Progenitor cell of endocrine pancreas (in vitro differentiated cells): ENCODE measurements around the gene CDH16. TPM values are rescaled to one million over a fixed set of nuclear protein-coding genes. Genes with fewer than 3 reads are reported as not detected.

Source experiments
- DNase-seq: peaks from one replicate; pipeline ENCODE4 v3.0.0; 2021; ENCODE audit warnings: low spot score; ENCODE audit not compliant: unreplicated experiment
- H3K27ac Mint-ChIP-seq: 2 replicates; pipeline ENCODE4 v1.8.0; 2021; ENCODE audit warnings: mild to moderate bottlenecking, moderate library complexity, mixed read lengths
- H3K27me3 Mint-ChIP-seq: 2 replicates; pipeline ENCODE4 v1.8.0; 2021; ENCODE audit warnings: mixed read lengths
- H3K36me3 Mint-ChIP-seq: 2 replicates; pipeline ENCODE4 v1.8.0; 2022; ENCODE audit warnings: mixed read lengths; ENCODE audit not compliant: insufficient read depth
- H3K4me1 Mint-ChIP-seq: 2 replicates; pipeline ENCODE4 v1.8.0; 2021; ENCODE audit warnings: low read depth, mixed read lengths
- H3K4me3 Mint-ChIP-seq: 2 replicates; pipeline ENCODE4 v1.8.0; 2021; ENCODE audit warnings: low read depth, mild to moderate bottlenecking, moderate library complexity, mixed read lengths
- H3K9me3 Mint-ChIP-seq: 2 replicates; pipeline ENCODE4 v1.8.0; 2021; ENCODE audit warnings: low read depth, mixed read lengths
- total RNA-seq: library from RNA; stranded (reverse); gene quantifications from 2 replicates; pipeline ENCODE4 v1.2.1, GENCODE V29; 2021
- TF ChIP-seq, protein P1 (sequence below): fragments of 200-600 bp; sonication (generic); IDR thresholded peaks from one replicate; pipeline ENCODE4 v1.5.0; 2021; ENCODE audit warnings: antibody characterized with exemption, mild to moderate bottlenecking; ENCODE audit not compliant: unreplicated experiment

The CDH16 gene
- total RNA-seq, 1 donor from 2014 or later, result not detected

DNA sequence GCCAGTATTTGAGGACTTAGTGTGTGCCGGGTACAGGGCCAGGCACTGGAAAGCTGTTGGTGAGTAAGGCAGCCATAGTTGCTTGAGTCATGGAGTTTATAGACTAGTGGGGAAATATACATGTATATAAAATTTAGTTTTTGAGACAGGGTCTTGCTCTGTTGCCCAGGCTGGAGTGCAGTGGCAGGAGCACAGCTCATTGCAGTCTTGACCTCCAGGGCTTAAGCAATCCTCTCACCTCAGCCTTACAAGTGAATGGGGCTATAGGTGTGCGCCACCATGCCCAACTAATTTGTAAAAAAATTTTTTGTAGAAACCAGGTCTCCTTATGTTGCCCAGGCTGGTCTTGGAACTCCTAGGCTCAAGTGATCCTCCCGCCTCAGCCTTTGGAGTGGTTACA, 36.0 kb downstream of the CDH16 start:
- Mint-ChIP-seq H3K27ac (no peak overlapping the region), H3K4me3 (no peak overlapping the region), H3K27me3 (peaks cover 12% of the 10 kb centered on the region), H3K4me1 (peaks cover 6% of the 10 kb centered on the region), H3K36me3 (peaks cover 4% of the 10 kb centered on the region), H3K9me3 (no peaks in the 10 kb centered on the region)
- no peak for DNase-seq
- TF ChIP-seq, protein P1, sequence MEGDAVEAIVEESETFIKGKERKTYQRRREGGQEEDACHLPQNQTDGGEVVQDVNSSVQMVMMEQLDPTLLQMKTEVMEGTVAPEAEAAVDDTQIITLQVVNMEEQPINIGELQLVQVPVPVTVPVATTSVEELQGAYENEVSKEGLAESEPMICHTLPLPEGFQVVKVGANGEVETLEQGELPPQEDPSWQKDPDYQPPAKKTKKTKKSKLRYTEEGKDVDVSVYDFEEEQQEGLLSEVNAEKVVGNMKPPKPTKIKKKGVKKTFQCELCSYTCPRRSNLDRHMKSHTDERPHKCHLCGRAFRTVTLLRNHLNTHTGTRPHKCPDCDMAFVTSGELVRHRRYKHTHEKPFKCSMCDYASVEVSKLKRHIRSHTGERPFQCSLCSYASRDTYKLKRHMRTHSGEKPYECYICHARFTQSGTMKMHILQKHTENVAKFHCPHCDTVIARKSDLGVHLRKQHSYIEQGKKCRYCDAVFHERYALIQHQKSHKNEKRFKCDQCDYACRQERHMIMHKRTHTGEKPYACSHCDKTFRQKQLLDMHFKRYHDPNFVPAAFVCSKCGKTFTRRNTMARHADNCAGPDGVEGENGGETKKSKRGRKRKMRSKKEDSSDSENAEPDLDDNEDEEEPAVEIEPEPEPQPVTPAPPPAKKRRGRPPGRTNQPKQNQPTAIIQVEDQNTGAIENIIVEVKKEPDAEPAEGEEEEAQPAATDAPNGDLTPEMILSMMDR, result no peak

DNA sequence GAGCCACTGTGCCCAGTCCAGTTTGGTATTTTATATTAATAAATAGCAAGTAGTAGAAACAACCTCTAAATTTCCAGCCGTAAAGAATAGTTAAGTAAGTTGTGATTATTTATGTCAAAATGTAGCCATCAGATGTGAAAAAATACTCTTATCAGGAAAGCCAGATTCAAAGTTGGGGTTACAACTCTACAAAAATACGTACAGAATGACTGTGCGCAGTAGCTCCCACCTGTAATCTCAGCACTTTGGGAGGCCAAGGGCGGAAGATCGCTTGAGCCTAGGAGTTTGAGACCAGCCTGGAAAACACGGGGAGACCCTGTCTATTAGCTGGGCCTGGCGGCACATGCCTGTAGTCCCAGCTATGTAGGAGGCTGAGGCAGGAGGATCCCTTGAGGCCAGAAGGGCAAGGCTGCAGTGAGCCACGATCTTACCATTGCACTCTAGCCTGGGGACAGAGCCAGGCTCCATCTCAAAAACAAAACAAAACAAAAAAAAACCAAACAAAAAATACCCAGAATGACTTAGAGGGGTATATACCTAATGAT, 36.6 kb downstream of the CDH16 start:
- Mint-ChIP-seq H3K27me3 (peaks cover 12% of the 10 kb centered on the region), H3K9me3 (no peaks in the 10 kb centered on the region), H3K27ac (no peak overlapping the region), H3K4me1 (peaks cover 6% of the 10 kb centered on the region), H3K4me3 (peak overlapping the region; percentile 49), H3K36me3 (peaks cover 4% of the 10 kb centered on the region)
- DNase-seq, result no peak
- TF ChIP-seq, protein P1, result no peak

DNA sequence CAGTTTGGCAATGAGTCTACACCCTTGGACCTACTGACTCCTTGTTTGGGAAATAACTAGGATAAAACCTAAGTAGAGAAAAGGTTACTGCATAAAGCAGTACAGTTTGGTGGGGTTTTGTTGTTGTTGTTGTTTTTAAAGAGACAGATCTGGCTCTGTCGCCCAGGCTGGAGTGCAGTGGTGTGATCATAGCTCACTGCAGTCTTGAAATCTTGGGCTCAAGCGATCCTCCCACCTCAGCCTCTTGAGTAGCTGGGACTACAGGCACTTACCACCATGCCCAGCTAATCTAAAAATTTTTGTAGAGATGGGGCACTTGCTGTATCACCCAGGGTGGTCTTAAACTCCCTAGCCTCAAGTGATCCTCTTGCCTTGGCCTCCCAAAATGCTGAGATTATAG, 37.1 kb downstream of the CDH16 start:
- H3K4me1 Mint-ChIP-seq, result peaks cover 6% of the 10 kb centered on the region
- H3K27me3 Mint-ChIP-seq, result peaks cover 12% of the 10 kb centered on the region
- DNase-seq, result no peak
- H3K4me3 Mint-ChIP-seq, result peak overlapping the region; percentile 49
- H3K36me3 Mint-ChIP-seq, result peaks cover 4% of the 10 kb centered on the region
- H3K9me3 Mint-ChIP-seq, result no peaks in the 10 kb centered on the region
- no peak overlapping the region for H3K27ac Mint-ChIP-seq
- TF ChIP-seq, protein P1, result no peak

DNA sequence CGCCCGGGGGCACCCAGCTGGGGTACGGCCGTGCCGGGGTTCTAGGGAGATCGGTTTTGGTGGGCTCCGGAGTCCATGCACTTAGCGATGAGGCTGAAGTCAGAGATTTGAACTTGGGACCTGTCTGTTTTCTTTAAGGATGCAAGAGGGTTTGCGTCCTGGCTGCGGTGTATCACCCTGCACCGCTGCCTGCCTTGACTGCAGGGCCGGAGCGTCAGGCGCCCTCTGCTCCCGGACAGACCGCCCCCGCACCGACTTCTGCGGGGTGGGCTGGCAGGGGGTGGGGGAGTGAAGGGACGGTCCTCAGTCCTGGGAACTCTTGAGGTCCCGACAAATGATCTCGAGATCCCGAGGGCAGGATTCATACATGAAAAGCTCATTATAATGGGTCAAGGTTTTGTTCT, 37.7 kb downstream of the CDH16 start:
- H3K4me3 Mint-ChIP-seq, result peak overlapping the region; percentile 89
- peaks cover 14% of the 10 kb centered on the region for H3K27me3 Mint-ChIP-seq
- H3K27ac Mint-ChIP-seq, result no peak overlapping the region
- no peak for DNase-seq
- peaks cover 4% of the 10 kb centered on the region for H3K36me3 Mint-ChIP-seq
- H3K4me1 Mint-ChIP-seq, result peaks cover 6% of the 10 kb centered on the region
- no peaks in the 10 kb centered on the region for H3K9me3 Mint-ChIP-seq
- TF ChIP-seq, protein P1, result no peak

DNA sequence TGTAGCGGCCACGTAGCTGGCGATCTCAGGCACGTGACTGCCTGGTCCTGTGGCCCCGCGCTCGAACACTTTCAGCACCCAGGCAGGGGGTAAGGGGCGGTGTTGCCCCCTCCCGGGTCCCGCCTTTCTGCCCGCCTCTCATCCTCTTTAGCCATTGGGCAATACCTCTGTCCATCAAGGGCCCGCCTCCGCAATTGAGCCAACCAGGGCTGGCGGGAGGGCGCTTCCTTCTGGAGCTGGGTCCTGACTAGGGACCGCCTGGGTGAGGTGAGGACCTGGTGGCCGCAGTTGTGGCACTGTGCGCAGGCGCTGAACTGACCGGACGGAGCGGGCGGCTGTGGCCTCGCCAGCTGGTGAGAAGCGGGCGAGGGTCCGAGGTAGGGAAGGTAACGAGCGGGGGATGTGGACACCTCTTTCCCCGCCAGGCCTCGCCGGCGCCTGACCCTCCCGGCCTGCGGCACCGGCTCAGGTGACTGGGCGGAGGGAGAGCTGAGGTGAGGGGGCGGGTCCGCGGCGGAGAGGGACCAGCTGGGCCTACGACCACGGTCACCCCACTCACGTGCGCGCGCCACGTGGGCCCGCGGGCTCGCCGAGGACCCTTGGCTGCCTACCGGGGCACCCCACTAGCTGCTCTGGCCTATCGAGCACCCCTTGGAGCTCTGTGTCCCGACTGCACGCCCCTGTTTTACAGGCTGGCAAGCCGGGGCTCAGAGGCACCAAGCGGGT, 38.2 kb downstream of the CDH16 start, which contains the start of gene PDP2:
PDP2 (plus strand) TSS at position 228 of the 726 bp plus-strand sequence. CDS start 3,770 bp downstream, outside the sequence.
- H3K4me3 Mint-ChIP-seq, result peak within 1 kb of the TSS; percentile 89
- TF ChIP-seq, protein P1, result no peak
- H3K9me3 Mint-ChIP-seq, result no peaks in the 10 kb centered on the region
- peaks cover 15% of the 10 kb centered on the region for H3K27me3 Mint-ChIP-seq
- peaks cover 4% of the 10 kb centered on the region for H3K36me3 Mint-ChIP-seq
- peak within 1 kb of the TSS; percentile 96 for H3K27ac Mint-ChIP-seq
- H3K4me1 Mint-ChIP-seq, result peaks cover 6% of the 10 kb centered on the region
- DNase-seq, result peak; percentile 94
